H1 (cell line): ENCODE data around the gene RAD51B. TPM values are rescaled to one million over a fixed set of nuclear protein-coding genes. Genes with fewer than 3 reads are reported as not detected.

Experiments
- CTCF ChIA-PET: fragments of 300-600 bp; sonication (Branson Sonifier 250); formaldehyde crosslinking; loops from one replicate; lab custom pipeline; 2021; ENCODE audit not compliant: partially characterized antibody; lab: Charles Lee
- POLR2A ChIA-PET: fragments of 300-600 bp; sonication (Branson Sonifier 250); formaldehyde crosslinking; loops from one replicate; lab custom pipeline; 2021; ENCODE audit warnings: inconsistent platforms; ENCODE audit not compliant: partially characterized antibody; lab: Charles Lee
- DNase-seq, 2 experiments: peaks; one replicate each; pipeline versions ENCODE4 v3.0.0 to v3.0.0-alpha.2; 2010 to 2022; ENCODE audit warnings: low spot score in 2 of 2, low read depth in 1 of 2, mixed read lengths in 1 of 2
- FAIRE-seq: peaks from 2 replicates; lab custom pipeline; 2011; peaks lifted over from hg19 to GRCh38; lab: Jason Lieb, UNC
- H2AFZ ChIP-seq: 2 replicates; pipeline ENCODE4 v1.8.1; 2012; ENCODE audit warnings: low read length, inconsistent platforms
- H2AK5ac ChIP-seq: 2 replicates; pipeline ENCODE4 v1.6.1; 2013; ENCODE audit warnings: low read depth, low read length
- H2BK120ac ChIP-seq: replicated peaks from 2 replicates; pipeline ENCODE3; 2013; ENCODE audit warnings: low read depth, low read length, inconsistent platforms
- H2BK12ac ChIP-seq: 2 replicates; pipeline ENCODE4 v1.6.1; 2013; ENCODE audit warnings: low read depth, low read length
- H2BK15ac ChIP-seq: 2 replicates; pipeline ENCODE4 v1.6.1; 2013; ENCODE audit warnings: low read length
- H2BK20ac ChIP-seq: 2 replicates; pipeline ENCODE4 v1.6.1; 2013; ENCODE audit warnings: low read length
- H2BK5ac ChIP-seq: 2 replicates; pipeline ENCODE4 v1.6.1; 2013; ENCODE audit warnings: low read depth, low read length
- H3K14ac ChIP-seq: 2 replicates; pipeline ENCODE4 v1.6.1; 2013; ENCODE audit warnings: inconsistent platforms; ENCODE audit not compliant: insufficient read length
- H3K18ac ChIP-seq: 2 replicates; pipeline ENCODE4 v1.6.1; 2013; ENCODE audit warnings: low read length; ENCODE audit errors: extremely low read depth
- H3K23ac ChIP-seq: 2 replicates; pipeline ENCODE4 v1.6.1; 2013; ENCODE audit warnings: inconsistent platforms; ENCODE audit not compliant: insufficient read length
- H3K23me2 ChIP-seq: 2 replicates; pipeline ENCODE4 v1.6.1; 2013; ENCODE audit warnings: low read depth, low read length
- H3K27ac ChIP-seq: 2 replicates; pipeline ENCODE4 v1.6.1; 2011; ENCODE audit warnings: low read depth, low read length, inconsistent platforms
- H3K27me3 ChIP-seq, 4 experiments: replicated peaks in 1 of 4; 1 replicate in 1 of 4; 2 replicates in 3 of 4; pipeline versions ENCODE4 v1.6.1 to v1.8.1; 2011 to 2013; ENCODE audit warnings: low read length in 3 of 4, mild to moderate bottlenecking in 3 of 4, inconsistent platforms in 2 of 4, mixed read lengths in 2 of 4, moderate library complexity in 1 of 4; ENCODE audit not compliant: control insufficient read depth in 3 of 4, insufficient read depth in 3 of 4; ENCODE audit errors: extremely low read depth in 1 of 4
- H3K36me3 ChIP-seq, 4 experiments: 2 replicates each; pipeline versions ENCODE4 v1.6.1 to v1.8.1; 2011 to 2013; ENCODE audit warnings: mild to moderate bottlenecking in 4 of 4, low read length in 3 of 4, moderate library complexity in 2 of 4, control low read depth in 1 of 4, inconsistent platforms in 1 of 4; ENCODE audit not compliant: insufficient read depth in 4 of 4, control insufficient read depth in 2 of 4
- H3K4ac ChIP-seq: replicated peaks from 2 replicates; pipeline ENCODE3; 2013; ENCODE audit warnings: low read length, low read depth, mixed read lengths, inconsistent platforms; ENCODE audit not compliant: insufficient read length
- H3K4me1 ChIP-seq, 4 experiments: replicated peaks in 1 of 4; 1 replicate in 1 of 4; 2 replicates in 3 of 4; pipeline versions ENCODE4 v1.6.1 to v1.8.1; 2011 to 2013; ENCODE audit warnings: low read length in 3 of 4, inconsistent platforms in 2 of 4, mixed read lengths in 1 of 4; ENCODE audit not compliant: insufficient read depth in 4 of 4, control insufficient read depth in 3 of 4
- H3K4me2 ChIP-seq, 2 experiments: 2 replicates each; pipeline versions ENCODE4 v1.6.1 to v1.8.1; 2011 to 2013; ENCODE audit warnings: low read depth in 2 of 2, low read length in 2 of 2, control low read depth in 1 of 2, inconsistent platforms in 1 of 2, mild to moderate bottlenecking in 1 of 2; ENCODE audit not compliant: insufficient read depth in 1 of 2
- H3K4me3 ChIP-seq, 4 experiments: fragments of 200-600, 300-600 bp in 1 of 4; sonication (generic), shearing (Covaris generic), sonication (Bioruptor Twin) in 1 of 4; 2 replicates each; pipeline versions ENCODE4 v1.5.1 to v1.8.1; 2011 to 2016; ENCODE audit warnings: low read length in 4 of 4, low read depth in 3 of 4, control low read depth in 2 of 4, inconsistent platforms in 2 of 4, mild to moderate bottlenecking in 2 of 4, mixed read lengths in 1 of 4, moderate library complexity in 1 of 4; ENCODE audit not compliant: insufficient read depth in 2 of 4; ENCODE audit errors: extremely low read depth in 1 of 4
- H3K56ac ChIP-seq: replicated peaks from 2 replicates; pipeline ENCODE3; 2013; ENCODE audit warnings: low read depth, mild to moderate bottlenecking, mixed read lengths, low read length, inconsistent platforms; ENCODE audit not compliant: insufficient read length
- H3K79me1 ChIP-seq: 2 replicates; pipeline ENCODE4 v1.6.1; 2013; ENCODE audit warnings: low read depth, low read length, control low read depth
- H3K79me2 ChIP-seq, 2 experiments: 2 replicates each; pipeline versions ENCODE4 v1.6.1 to v1.8.1; 2012 to 2013; ENCODE audit warnings: low read length in 2 of 2, mild to moderate bottlenecking in 2 of 2, inconsistent platforms in 1 of 2; ENCODE audit not compliant: insufficient read depth in 2 of 2, control insufficient read depth in 1 of 2
- H3K9ac ChIP-seq, 4 experiments: replicated peaks in 1 of 4; 1 replicate in 1 of 4; 2 replicates in 3 of 4; pipeline versions ENCODE4 v1.6.1 to v1.8.1; 2011 to 2013; ENCODE audit warnings: low read depth in 3 of 4, low read length in 3 of 4, control low read depth in 2 of 4, mild to moderate bottlenecking in 2 of 4, moderate library complexity in 2 of 4, inconsistent platforms in 1 of 4; ENCODE audit errors: extremely low read depth in 1 of 4
- H3K9me3 ChIP-seq, 2 experiments: 2 replicates each; pipeline versions ENCODE4 v1.6.1 to v1.8.1; 2012 to 2013; ENCODE audit warnings: mild to moderate bottlenecking in 2 of 2, moderate library complexity in 2 of 2, control low read depth in 1 of 2, inconsistent platforms in 1 of 2, low read depth in 1 of 2, low read length in 1 of 2, mixed read lengths in 1 of 2; ENCODE audit not compliant: insufficient read depth in 2 of 2
- H4K20me1 ChIP-seq, 2 experiments: replicated peaks in 1 of 2; 2 replicates each; pipeline versions ENCODE3 to v1.8.1; 2011 to 2013; ENCODE audit warnings: inconsistent platforms in 2 of 2, low read length in 2 of 2, mild to moderate bottlenecking in 1 of 2; ENCODE audit not compliant: insufficient read depth in 2 of 2, control insufficient read depth in 1 of 2
- H4K5ac ChIP-seq: 2 replicates; pipeline ENCODE4 v1.6.1; 2013; ENCODE audit warnings: low read length, low read depth, mixed read lengths, inconsistent platforms; ENCODE audit not compliant: insufficient read length
- H4K8ac ChIP-seq: 2 replicates; pipeline ENCODE4 v1.8.0; 2013; ENCODE audit warnings: mild to moderate bottlenecking, moderate library complexity, low read length, inconsistent platforms; ENCODE audit not compliant: insufficient read depth; ENCODE audit errors: extremely low read depth
- H4K91ac ChIP-seq: replicated peaks from 2 replicates; pipeline ENCODE3; 2013; ENCODE audit warnings: low read length, mixed read lengths, inconsistent platforms; ENCODE audit not compliant: insufficient read length
- NANOG ChIP-seq: IDR thresholded peaks from 2 replicates; pipeline ENCODE4 v1.6.1; 2011; ENCODE audit warnings: low read length, low read depth, mild to moderate bottlenecking, inconsistent platforms; ENCODE audit not compliant: insufficient read depth, poor library complexity, severe bottlenecking
- SIN3A ChIP-seq, 2 experiments: IDR thresholded peaks in 1 of 2; conservative IDR thresholded peaks in 1 of 2; 2 replicates each; pipeline ENCODE4 v1.6.1; 2011 to 2012; ENCODE audit warnings: low read length in 2 of 2, improper control_type of control experiment in 1 of 2, low read depth in 1 of 2, mild to moderate bottlenecking in 1 of 2
- TAF1 ChIP-seq: IDR thresholded peaks from 2 replicates; pipeline ENCODE4 v1.6.1; 2011; ENCODE audit warnings: mild to moderate bottlenecking, low read depth, low read length
- YY1 ChIP-seq: IDR thresholded peaks from 2 replicates; pipeline ENCODE4 v1.6.1; 2011; ENCODE audit warnings: low read depth, mild to moderate bottlenecking, low read length
- polyA plus RNA-seq, 7 experiments: library from polyadenylated mRNA; depleted of rRNA in 3 of 7; stranded (reverse) in 5 of 7; unstranded in 2 of 7; fragments of >200 nt in 5 of 7; fragments of 200-250 nt in 2 of 7; gene quantifications; 1 replicate in 5 of 7; 2 replicates in 1 of 7; 4 replicates in 1 of 7; pipeline versions ENCODE4 v1.2.1 to v1.2.3, GENCODE V29; 2011 to 2013; ENCODE audit warnings: missing spikeins in 2 of 7, mixed read lengths in 2 of 7
- total RNA-seq: library from RNA; stranded (reverse); fragmentation: NEBNext Ultra II Directional; extraction: Animal tissue kit (Norgen Biotek cat#: 25700); gene quantifications from 2 replicates; pipeline ENCODE4 v1.2.1, GENCODE V29; 2021

Gene RAD51B
- total and polyA plus RNA-seq, 2 of the 8 experiments (the other 6 are each of a cell fraction or from before 2014, with no cell fraction given), result 3.9 to 14.9 TPM

- CTCF ChIA-PET, result interaction anchor here (1.0 to 1.5 kb wide), 2 partner anchors 160 to 268 kb away, joined by 3 to 4 read pairs; no protein-coding TSS in a partner anchor
- peaks cover 0 to 6% (median 1%) of the 10 kb centered on the region in 4 experiments; a peak in 2 of 7 replicates for H3K4me1 ChIP-seq
- FAIRE-seq, result no peak
- DNase-seq, result no peak
- H3K23ac ChIP-seq, result no peak overlapping the region
- POLR2A ChIA-PET, result no interaction called here
- H3K23me2 ChIP-seq, result no peaks in the 10 kb centered on the region
- H4K5ac ChIP-seq, result no peak overlapping the region
- no peaks in the 10 kb centered on the region for H3K9me3 ChIP-seq
- H3K56ac ChIP-seq, result no peak overlapping the region
- no peaks in the 10 kb centered on the region for H3K36me3 ChIP-seq
- no peak overlapping the region for H4K8ac ChIP-seq
- no peak overlapping the region for H2BK15ac ChIP-seq
- no peak overlapping the region for H2BK5ac ChIP-seq
- no peak overlapping the region for H3K27ac ChIP-seq
- no peak overlapping the region for H2AFZ ChIP-seq
- H3K4me2 ChIP-seq, result no peak overlapping the region
- no peaks in the 10 kb centered on the region for H4K20me1 ChIP-seq
- H2BK120ac ChIP-seq, result no peak overlapping the region
- H3K14ac ChIP-seq, result no peak overlapping the region
- no peak overlapping the region for H3K4me3 ChIP-seq
- H4K91ac ChIP-seq, result no peak overlapping the region
- no peak overlapping the region for H2AK5ac ChIP-seq
- H3K27me3 ChIP-seq, result no peaks in the 10 kb centered on the region
- no peaks in the 10 kb centered on the region for H3K79me1 ChIP-seq
- H3K4ac ChIP-seq, result no peak overlapping the region
- no peak overlapping the region for H2BK12ac ChIP-seq
- H3K18ac ChIP-seq, result no peak overlapping the region
- no peak for TF ChIP-seq NANOG
- TF ChIP-seq YY1, result no peak
- no peak for TF ChIP-seq TAF1
- TF ChIP-seq SIN3A (conservative IDR thresholded peaks at IDR 0.05 in 1 of 2, IDR thresholded peaks at IDR 0.05 in 1 of 2; ENCODE audit: low read depth in 1 of 2, low read length in 2 of 2), result no peak
- H3K79me2 ChIP-seq, result no peaks in the 10 kb centered on the region
- no peak overlapping the region for H3K9ac ChIP-seq
- no peak overlapping the region for H2BK20ac ChIP-seq
These were observed 392.8 kb downstream of the RAD51B start for GRCh38 chr14:68212361-68212760.
